ENCODE results near the gene ZNF3. TPM values are rescaled to one million over a fixed set of nuclear protein-coding genes. Genes with fewer than 3 reads are reported as not detected.

The ZNF3 gene
- polyA plus RNA-seq, 6 donors from 2014 or later, result 14.6 to 34.4 (median 21.8) TPM

DNA sequence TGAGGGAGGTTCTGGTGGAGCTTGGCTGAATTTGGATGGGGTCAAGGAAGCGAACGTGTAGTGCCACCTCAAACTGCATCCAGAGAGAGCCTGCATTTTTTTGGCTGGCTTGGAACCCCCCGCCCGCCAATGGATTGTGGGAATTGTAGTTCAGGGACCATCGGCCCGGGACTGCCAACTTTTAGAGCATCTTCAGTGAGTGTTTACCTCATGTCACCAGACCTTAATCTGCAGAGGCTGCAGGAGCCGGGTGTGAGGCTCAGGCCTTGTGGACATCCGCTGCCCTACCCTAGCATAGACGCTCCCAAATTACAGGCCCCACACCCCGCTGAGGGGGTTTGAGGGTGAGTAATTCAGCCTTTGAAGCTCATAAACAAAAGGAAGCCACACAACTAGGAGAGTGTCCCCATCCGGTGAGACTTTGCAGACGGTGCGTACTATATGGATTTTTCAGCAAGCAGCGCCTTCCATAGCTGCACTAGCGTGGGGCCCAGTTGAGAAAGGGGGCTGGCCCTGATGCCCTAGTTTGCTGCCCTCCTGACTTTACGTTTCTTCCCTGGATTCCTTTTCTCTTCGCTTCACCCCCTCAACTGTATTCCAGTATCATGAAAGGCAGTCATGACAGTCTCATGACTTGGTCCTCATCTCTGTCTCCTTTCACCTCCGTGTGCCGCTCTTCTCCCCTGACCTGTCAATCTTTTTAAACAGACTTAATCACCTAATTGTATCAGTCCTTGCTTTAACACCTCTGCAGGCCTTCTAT lies 38.6 kb upstream of the ZNF3 start:
- ATAC-seq (ENCODE audit: low read depth in 2 of 2) (peak; percentile 42 to 48), DNase-seq (no peak)
- Mint-ChIP-seq H3K27ac (peak overlapping the region; percentile 99 to 100 (median 100)), H3K4me1 (peaks cover 26 to 57% (median 53%) of the 10 kb centered on the region in 3 donors), H3K4me3 (peak overlapping the region; percentile 96 to 99 (median 98)), H3K9me3 (no peaks in the 10 kb centered on the region), H3K36me3 (no peaks in the 10 kb centered on the region), H3K27me3 (no peaks in the 10 kb centered on the region)

DNA sequence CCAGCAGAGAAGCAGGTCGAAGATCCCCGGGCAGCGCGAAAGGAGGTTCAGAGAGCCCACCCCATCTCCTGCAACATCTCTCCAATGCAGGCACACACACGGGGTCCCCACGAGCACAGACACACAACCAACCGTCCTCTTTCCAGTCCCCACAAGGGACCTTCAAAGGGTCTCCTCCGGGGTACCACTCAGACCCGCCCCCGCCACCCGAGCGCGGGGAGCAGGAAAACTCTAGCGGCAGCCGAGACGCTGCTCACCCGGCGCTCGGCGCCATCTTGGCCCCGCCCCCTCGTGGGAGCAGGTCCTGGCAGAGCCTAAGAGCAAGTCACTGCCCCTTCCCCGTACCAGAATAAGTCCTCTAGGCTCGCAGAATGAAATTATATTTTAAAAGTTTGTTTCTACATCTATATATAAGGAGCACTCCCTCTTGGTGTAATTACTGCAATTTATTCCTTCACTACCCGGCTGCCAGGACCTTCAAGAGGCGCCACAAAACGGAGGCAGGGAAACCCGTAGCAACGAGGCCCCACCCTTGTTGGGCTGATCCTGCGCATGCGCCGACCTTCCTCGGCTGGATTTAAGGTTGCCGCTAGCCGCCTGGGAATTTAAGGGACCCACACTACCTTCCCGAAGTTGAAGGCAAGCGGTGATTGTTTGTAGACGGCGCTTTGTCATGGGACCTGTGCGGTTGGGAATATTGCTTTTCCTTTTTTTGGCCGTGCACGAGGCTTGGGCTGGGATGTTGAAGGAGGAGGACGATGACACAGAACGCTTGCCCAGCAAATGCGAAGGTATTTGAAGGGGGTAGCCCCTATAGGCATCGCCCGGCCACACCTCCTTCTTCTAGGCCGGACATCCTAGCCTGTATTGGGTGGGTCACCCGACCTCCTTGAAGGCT lies 37.8 kb upstream of the ZNF3 start, which contains the start of the genes CNPY4 and TAF6:
CNPY4 (plus strand) TSS at position 563 of the 898 bp plus-strand sequence; CDS start at position 674, 111 bp downstream.
TAF6 (minus strand) TSS at position 287 of the 898 bp plus-strand sequence. CDS start 5,149 bp downstream, outside the sequence.
- peak; percentile 92 for DNase-seq
- Mint-ChIP-seq H3K27me3 (no peaks in the 10 kb centered on the region), H3K36me3 (no peaks in the 10 kb centered on the region), H3K4me1 (peaks cover 21 to 48% (median 45%) of the 10 kb centered on the region in 3 donors), H3K9me3 (no peaks in the 10 kb centered on the region), H3K27ac (peak within 1 kb of the TSS; percentile 99 to 100 (median 100)), H3K4me3 (peak within 1 kb of the TSS; percentile 96 to 99 (median 98))
- ATAC-seq (ENCODE audit: low read depth in 2 of 2), result peak; percentile 81 to 82

- no peak for ATAC-seq (ENCODE audit: low read depth in 2 of 2)
- no peak for DNase-seq
- Mint-ChIP-seq H3K9me3 (no peaks in the 10 kb centered on the region), H3K36me3 (no peaks in the 10 kb centered on the region), H3K27me3 (no peaks in the 10 kb centered on the region), H3K27ac (peak overlapping the region; percentile 99 to 100 (median 100)), H3K4me3 (peak overlapping the region; percentile 96 to 99 (median 98)), H3K4me1 (peaks cover 21 to 43% (median 42%) of the 10 kb centered on the region in 3 donors)
Measured at GRCh38 chr7:100118388-100119071, 37.0 kb upstream of the ZNF3 start.

GRCh38 chr7:100115026-100115425 lies 33.5 kb upstream of the ZNF3 start:
- H3K4me1 Mint-ChIP-seq, result peaks cover 11 to 29% (median 21%) of the 10 kb centered on the region in 3 donors
- no peaks in the 10 kb centered on the region for H3K36me3 Mint-ChIP-seq
- ATAC-seq (ENCODE audit: low read depth in 2 of 2) (no peak), DNase-seq (no peak)
- peak overlapping the region in 1 of 8 donors; percentile 9 for H3K4me3 Mint-ChIP-seq
- no peak overlapping the region for H3K27ac Mint-ChIP-seq
- H3K27me3 Mint-ChIP-seq, result no peaks in the 10 kb centered on the region
- no peaks in the 10 kb centered on the region for H3K9me3 Mint-ChIP-seq

GRCh38 chr7:100111914-100112313 lies 30.4 kb upstream of the ZNF3 start:
- no peaks in the 10 kb centered on the region for H3K27me3 Mint-ChIP-seq
- peaks cover 0 to 10% (median 8%) of the 10 kb centered on the region in 3 donors for H3K4me1 Mint-ChIP-seq
- no peak overlapping the region for H3K27ac Mint-ChIP-seq
- H3K9me3 Mint-ChIP-seq, result no peaks in the 10 kb centered on the region
- H3K36me3 Mint-ChIP-seq, result no peaks in the 10 kb centered on the region
- ATAC-seq (ENCODE audit: low read depth in 2 of 2) (no peak), DNase-seq (no peak)
- H3K4me3 Mint-ChIP-seq, result peak overlapping the region in 1 of 8 donors; percentile 19

DNA sequence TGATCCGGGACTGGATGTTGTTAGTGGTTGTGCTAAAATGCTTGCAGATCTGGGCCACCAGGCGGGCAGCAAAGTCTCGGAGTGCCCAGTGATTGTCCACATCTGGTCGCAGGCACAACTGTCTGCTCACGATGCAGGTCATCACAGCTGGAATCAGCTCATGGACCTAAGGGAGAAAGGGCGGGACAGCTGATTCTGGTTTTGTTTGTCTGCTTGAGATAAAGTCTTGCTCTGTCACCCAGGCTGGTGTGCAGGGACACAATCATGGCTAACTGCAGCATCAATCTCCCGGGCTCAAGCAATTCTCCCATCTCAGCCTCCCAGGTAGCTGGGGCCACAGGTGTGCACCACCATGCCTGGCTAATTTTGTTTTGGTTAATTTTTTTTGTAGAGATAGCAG lies 29.6 kb upstream of the ZNF3 start:
- Mint-ChIP-seq H3K36me3 (no peaks in the 10 kb centered on the region), H3K27ac (no peak overlapping the region), H3K4me1 (peaks cover 0 to 6% (median 4%) of the 10 kb centered on the region in 3 donors), H3K9me3 (no peaks in the 10 kb centered on the region), H3K27me3 (no peaks in the 10 kb centered on the region), H3K4me3 (no peak overlapping the region)
- ATAC-seq (ENCODE audit: low read depth in 2 of 2) (no peak), DNase-seq (no peak)

- no peak overlapping the region for H3K4me3 Mint-ChIP-seq
- no peaks in the 10 kb centered on the region for H3K27me3 Mint-ChIP-seq
- DNase-seq, result no peak
- no peak for ATAC-seq (ENCODE audit: low read depth in 2 of 2)
- H3K27ac Mint-ChIP-seq, result no peak overlapping the region
- H3K36me3 Mint-ChIP-seq, result no peaks in the 10 kb centered on the region
- no peaks in the 10 kb centered on the region for H3K4me1 Mint-ChIP-seq
- no peaks in the 10 kb centered on the region for H3K9me3 Mint-ChIP-seq
Measured at GRCh38 chr7:100109521-100110163, 28.1 kb upstream of the ZNF3 start.

- DNase-seq, result no peak
- no peaks in the 10 kb centered on the region for H3K9me3 Mint-ChIP-seq
- H3K27ac Mint-ChIP-seq, result no peak overlapping the region
- peaks cover 0 to 10% (median 0%) of the 10 kb centered on the region in 3 donors for H3K4me1 Mint-ChIP-seq
- no peak for ATAC-seq (ENCODE audit: low read depth in 2 of 2)
- H3K4me3 Mint-ChIP-seq, result peak overlapping the region in 1 of 8 donors; percentile 16
- H3K36me3 Mint-ChIP-seq, result no peaks in the 10 kb centered on the region
- no peaks in the 10 kb centered on the region for H3K27me3 Mint-ChIP-seq
Measured at GRCh38 chr7:100107890-100108289, 26.4 kb upstream of the ZNF3 start.

- Mint-ChIP-seq H3K27ac (no peak overlapping the region), H3K4me3 (peak overlapping the region in 1 of 8 donors; percentile 22), H3K4me1 (peaks cover 5 to 16% (median 6%) of the 10 kb centered on the region in 3 donors), H3K27me3 (no peaks in the 10 kb centered on the region), H3K36me3 (no peaks in the 10 kb centered on the region), H3K9me3 (no peaks in the 10 kb centered on the region)
- no peak for DNase-seq
- ATAC-seq (ENCODE audit: low read depth in 2 of 2), result no peak
Measured at GRCh38 chr7:100107125-100107737, 25.7 kb upstream of the ZNF3 start.

- ATAC-seq (ENCODE audit: low read depth in 2 of 2) (no peak), DNase-seq (no peak)
- peaks cover 5 to 16% (median 9%) of the 10 kb centered on the region in 3 donors for H3K4me1 Mint-ChIP-seq
- peak overlapping the region in 1 of 6 donors; percentile 47 for H3K27ac Mint-ChIP-seq
- H3K36me3 Mint-ChIP-seq, result no peaks in the 10 kb centered on the region
- no peaks in the 10 kb centered on the region for H3K9me3 Mint-ChIP-seq
- H3K4me3 Mint-ChIP-seq, result no peak overlapping the region
- no peaks in the 10 kb centered on the region for H3K27me3 Mint-ChIP-seq
Measured at GRCh38 chr7:100106633-100107032, 25.1 kb upstream of the ZNF3 start.

DNA sequence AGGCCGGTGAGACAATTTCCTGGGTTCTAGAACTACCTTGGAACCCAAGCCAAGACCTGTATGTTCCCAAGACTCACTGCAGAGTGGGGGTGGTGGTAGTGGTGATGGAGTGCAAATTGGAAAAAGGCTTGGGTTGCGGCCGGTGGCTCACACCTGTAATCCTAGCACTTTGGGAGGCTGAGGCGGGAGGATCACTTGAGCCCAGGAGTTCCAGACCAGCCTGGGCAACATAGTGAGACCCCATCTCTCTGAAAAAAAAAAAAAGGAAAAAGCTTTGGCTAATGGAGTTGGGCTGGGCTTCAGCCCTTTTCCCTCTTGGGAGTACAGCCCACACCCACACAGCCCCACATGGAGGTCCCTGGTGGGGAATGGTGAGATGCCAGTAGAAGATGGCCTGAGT lies 24.0 kb upstream of the ZNF3 start:
- H3K27me3 Mint-ChIP-seq, result no peaks in the 10 kb centered on the region
- DNase-seq (no peak), ATAC-seq (ENCODE audit: low read depth in 2 of 2) (no peak)
- H3K9me3 Mint-ChIP-seq, result no peaks in the 10 kb centered on the region
- H3K4me1 Mint-ChIP-seq, result peaks cover 9 to 23% (median 14%) of the 10 kb centered on the region in 3 donors
- H3K27ac Mint-ChIP-seq, result peak overlapping the region in 2 of 6 donors; percentile 54 to 87
- no peaks in the 10 kb centered on the region for H3K36me3 Mint-ChIP-seq
- H3K4me3 Mint-ChIP-seq, result no peak overlapping the region

Data from naive B cell (primary cell).